Measurements from ENCODE around the gene ZNF8.
"Not testable (repeated sequence)": the region's sequence is repeated elsewhere in the genome, so short reads cannot be mapped to it uniquely, and the experiment has no call there.

Gene ZNF8

GRCh38 chr19:58278541-58279041 lies at the start of gene ZNF8:
Gene ZNF8 (plus strand): TSS chr19:58278955. CDS start chr19:58279082, 127 bp downstream.
- peak; percentile 92 for DNase-seq

DNA sequence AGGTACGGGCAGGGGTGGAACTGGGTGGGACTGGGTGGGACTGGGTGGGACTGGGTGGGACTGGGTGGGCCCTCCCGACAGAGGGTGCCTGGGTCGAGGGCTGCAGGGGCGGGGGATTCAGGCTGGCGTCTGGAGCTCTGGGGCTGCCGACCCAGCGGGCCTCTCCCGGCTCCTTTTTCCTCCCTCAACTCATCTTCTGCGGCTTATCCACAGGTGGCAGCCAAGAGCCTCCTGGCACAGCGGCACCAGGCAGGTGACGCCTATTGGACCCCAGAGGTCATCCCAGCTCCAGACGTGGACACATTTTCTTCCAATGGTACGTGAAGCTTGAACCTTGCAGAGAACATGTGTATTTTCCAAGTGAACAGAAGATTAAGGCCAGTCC lies 49.5 kb upstream of the ZNF8 start:
- no peak for DNase-seq

- DNase-seq, result no peak
Measured at GRCh38 chr19:58237324-58237723, 41.4 kb upstream of the ZNF8 start.

- no peak for DNase-seq
Measured at GRCh38 chr19:58243351-58243750, 35.4 kb upstream of the ZNF8 start.

- DNase-seq, result no peak
Measured at GRCh38 chr19:58248886-58249285, 29.9 kb upstream of the ZNF8 start.

DNA sequence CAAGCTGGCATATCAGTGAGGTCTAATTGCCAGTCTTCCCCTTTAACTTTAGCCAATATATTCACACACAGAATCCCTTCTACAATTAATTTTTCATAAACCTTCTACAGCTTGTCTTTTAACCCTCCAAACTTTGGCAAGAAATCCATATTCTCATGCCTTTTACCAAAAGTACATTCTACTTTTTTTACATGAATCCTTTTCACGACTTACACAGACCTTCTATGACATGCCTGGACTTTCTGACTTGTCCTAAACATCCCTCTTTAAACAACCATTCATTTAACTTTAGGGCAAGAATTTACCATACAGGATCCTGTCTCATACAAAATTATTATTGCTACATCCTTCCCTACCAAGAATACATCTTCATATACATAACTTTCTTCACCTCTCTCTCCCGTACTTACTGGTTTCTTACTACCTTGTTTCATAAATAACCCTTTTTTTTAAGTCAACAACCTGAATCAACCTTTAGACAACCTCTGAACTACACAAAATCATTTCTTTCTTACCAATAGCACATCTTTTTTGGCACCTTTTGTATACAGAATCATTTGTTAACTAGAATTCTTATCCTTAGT lies 26.6 kb upstream of the ZNF8 start:
- no peak for DNase-seq

DNA sequence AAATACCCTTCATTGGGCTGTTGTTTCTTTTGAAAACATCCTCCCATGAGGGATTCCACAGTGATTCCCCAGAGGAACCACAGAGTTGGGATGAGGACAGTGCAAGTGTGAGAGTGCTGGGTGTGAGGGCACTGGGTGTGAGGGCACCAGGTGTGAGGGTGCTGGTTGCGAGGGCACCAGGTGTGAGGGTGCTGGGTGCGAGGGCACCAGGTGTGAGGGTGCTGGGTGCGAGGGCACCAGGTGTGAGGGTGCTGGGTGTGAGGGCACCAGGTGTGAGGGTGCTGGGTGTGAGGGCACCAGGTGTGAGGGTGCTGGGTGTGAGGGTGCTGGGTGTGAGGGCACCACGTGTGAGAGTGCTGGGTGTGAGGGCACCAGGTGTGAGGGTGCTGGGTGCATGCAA lies 20.5 kb upstream of the ZNF8 start:
- DNase-seq, result not testable (repeated sequence)

GRCh38 chr19:58261600-58261967 lies 17.2 kb upstream of the ZNF8 start:
- no peak for DNase-seq

DNA sequence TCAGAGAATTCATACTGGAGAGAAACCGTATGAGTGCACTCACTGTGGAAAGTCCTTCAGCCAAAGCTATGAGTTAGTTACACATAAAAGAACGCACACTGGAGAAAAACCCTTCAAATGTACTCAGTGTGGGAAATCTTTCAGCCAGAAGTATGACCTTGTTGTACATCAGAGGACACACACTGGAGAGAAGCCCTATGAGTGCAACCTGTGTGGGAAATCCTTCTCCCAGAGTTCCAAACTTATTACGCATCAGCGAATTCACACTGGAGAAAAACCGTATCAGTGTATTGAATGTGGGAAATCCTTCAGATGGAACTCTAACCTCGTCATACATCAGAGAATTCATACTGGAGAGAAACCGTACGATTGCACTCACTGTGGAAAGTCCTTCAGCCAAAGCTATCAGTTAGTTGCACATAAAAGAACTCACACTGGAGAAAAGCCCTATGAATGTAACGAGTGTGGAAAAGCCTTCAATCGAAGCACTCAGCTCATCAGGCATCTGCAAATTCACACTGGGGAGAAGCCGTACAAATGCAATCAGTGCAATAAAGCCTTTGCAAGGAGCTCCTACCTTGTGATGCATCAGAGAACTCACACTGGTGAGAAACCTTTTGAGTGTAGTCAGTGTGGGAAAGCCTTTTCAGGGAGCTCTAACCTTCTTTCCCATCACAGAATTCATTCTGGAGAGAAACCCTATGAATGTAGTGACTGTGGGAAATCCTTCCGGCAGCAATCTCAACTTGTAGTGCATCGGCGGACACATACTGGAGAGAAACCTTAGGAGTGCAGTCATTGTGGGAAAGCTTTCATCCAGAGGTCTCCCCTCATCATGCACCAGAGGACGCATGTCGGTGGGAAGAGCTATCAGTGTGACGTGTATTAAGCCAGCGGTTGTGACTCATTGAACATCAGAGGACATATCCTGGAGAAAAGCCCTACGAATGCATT lies 16.5 kb upstream of the ZNF8 start:
- no peak for DNase-seq

DNA sequence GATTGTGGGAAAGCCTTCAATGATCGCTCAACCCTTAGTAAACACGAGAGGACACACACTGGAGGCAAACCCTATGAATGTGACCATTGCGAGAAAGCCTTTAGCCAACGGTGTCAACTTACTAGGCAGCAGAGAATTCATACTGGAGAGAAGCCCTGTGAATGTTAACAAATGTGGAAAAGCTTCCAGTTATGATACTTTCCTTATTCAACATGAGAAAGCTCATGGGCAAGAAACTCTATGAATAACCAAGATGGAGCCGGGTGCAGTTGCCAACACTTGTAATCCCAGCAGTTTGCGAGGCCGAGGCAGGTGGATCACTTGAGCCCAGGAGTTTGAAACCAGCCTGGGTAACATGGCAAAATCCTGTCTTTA lies 15.8 kb upstream of the ZNF8 start:
- DNase-seq, result no peak

GRCh38 chr19:58265100-58265499 lies 13.7 kb upstream of the ZNF8 start:
- DNase-seq, result no peak

DNA sequence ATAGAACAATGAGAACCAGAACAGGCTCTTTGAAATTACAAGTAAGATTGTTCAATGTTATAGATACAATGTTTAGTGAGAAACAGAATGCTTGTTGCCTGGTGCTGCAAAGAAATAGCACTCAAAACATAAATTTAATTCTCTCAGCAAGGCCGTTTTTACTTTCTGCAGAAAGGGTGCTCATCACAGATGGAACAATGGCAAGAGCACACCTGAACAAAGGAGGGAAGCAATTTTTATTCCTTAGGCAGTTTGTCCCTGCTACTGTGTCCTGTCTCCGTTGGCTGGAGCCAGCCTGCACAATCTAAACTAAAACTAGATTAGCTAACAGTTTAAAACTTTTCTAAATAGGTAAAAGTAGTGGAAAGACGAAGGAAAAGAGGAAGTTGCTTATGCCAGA lies 10.4 kb upstream of the ZNF8 start:
- no peak for DNase-seq

- DNase-seq, result no peak
Measured at GRCh38 chr19:58274771-58275201, 4.0 kb upstream of the ZNF8 start.

- no peak for DNase-seq
Measured at GRCh38 chr19:58275564-58275963, 3.2 kb upstream of the ZNF8 start.

GRCh38 chr19:58277197-58277596 lies 1.6 kb upstream of the ZNF8 start:
- no peak for DNase-seq

DNA sequence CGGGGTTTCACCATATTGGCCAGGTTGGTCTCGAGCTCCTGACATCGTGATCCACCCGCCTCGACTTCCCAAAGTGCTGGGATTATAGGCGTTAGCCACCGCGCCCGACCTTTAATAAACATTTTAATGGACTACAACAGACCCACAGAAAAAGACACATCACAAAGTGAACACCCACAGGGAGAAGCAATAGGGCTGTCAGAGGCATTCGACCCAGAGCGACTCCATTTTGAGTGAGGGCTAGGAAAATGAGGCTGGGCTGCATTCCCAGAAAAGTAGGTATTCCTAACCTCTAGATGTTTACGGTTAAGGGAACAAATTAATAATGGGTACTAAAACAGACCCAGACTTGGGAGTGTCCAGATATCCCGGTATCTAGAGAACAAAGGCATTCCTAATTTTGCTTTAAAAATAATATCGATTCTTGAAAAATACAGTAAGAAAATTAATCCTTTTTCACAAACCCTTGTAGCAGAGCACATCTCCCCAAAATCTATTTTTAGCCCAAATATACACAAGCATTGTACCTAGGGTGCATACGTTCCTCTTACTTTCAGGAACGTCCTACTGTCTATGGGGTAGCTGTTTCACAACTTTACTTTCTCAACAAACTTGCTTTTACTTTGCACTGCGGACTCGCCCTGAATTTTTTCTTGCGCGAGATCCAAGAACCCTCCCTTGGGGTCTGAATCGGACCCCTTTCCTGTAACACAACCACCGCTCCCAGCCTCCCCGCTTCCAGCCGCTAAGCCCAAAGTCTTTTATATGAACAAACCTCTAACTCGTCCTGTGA lies 811 bp upstream of the ZNF8 start:
- no peak for DNase-seq

- peak; percentile 11 for DNase-seq
Measured at GRCh38 chr19:58279042-58279924, 528 bp downstream of the ZNF8 start.

GRCh38 chr19:58279925-58280316 lies 1.2 kb downstream of the ZNF8 start:
- no peak for DNase-seq

DNA sequence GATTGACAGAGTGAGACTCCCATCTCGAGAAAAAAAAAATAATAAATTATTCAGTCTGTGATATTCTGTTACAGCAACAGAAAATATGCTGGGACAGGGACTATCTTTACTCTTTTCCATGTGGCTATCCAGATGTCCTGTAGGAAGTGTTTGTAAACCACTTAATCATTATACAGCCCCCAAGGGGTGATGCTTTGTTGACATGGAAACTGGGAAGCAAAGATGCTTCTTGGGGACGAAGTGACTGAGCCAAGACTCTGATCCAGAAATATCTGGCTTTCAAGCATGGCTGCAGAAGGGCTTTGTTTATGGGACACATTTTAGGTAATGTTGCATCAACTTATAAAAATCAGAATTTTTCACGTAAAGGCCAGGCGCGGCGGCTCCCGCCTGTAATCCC lies 5.4 kb downstream of the ZNF8 start:
- no peak for DNase-seq

DNA sequence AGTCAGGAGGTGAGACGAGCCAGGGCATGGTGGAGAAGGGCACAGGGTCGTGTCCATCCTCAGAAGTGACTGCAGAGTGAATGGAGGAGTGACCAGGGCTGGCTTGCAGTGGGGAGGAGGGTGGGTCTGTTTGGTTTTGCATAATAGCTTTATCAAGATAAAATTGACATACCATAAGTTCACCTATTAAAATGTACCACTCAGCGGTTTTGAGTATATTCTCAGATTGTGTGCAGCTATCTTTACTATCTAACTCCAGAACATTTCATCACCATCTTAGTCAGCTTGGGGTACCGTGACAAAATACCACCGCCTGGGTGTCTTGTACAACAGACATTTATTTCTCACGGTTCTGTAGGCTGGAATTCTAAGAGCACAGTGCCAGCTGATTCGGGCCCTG lies 13.2 kb downstream of the ZNF8 start:
- DNase-seq, result no peak

DNA sequence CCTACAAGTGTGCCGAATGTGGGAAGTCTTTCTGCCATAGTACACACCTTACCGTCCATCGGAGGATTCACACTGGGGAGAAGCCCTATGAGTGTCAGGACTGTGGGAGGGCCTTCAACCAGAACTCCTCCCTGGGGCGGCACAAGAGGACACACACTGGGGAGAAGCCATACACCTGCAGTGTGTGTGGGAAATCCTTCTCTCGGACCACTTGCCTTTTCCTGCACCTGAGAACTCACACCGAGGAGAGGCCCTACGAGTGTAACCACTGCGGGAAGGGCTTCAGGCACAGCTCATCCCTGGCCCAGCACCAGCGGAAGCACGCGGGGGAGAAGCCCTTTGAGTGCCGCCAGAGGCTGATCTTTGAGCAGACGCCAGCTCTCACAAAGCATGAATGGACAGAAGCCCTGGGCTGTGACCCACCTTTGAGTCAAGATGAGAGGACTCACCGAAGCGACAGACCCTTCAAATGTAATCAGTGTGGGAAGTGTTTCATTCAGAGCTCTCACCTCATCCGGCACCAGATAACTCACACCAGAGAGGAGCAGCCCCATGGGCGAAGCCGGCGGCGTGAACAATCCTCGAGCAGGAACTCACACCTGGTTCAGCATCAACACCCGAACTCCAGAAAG lies 16.1 kb downstream of the ZNF8 start:
- no peak for DNase-seq

GRCh38 chr19:58296104-58296503 lies 17.3 kb downstream of the ZNF8 start:
- DNase-seq, result no peak

Measured in activated T-cell treated with anti-CD3 and anti-CD28 coated beads for 4 hours (primary cell).